ENCODE data around the gene GINS1. TPM values are rescaled to one million over a fixed set of nuclear protein-coding genes. Genes with fewer than 3 reads are reported as not detected.

Gene GINS1
- total and polyA plus RNA-seq, 2 of the 13 experiments (the other 11 are each of a cell fraction or from before 2014, with no cell fraction given) = 14.6 to 59.9 TPM

- ATAC-seq (no peak), DNase-seq (ENCODE audit: low spot score) (no peak), FAIRE-seq (no peak)
- peaks cover 37 to 64% of the 10 kb centered on the region in 2 experiments; a peak in 4 of 5 replicates for H3K36me3 ChIP-seq (replicated peaks in 1 of 2; ENCODE audit: control insufficient read depth in 1 of 2, insufficient read depth in 2 of 2, low read length in 2 of 2)
- TF ChIP-seq HOXA3 (CRISPR knock-in tag; IDR thresholded peaks at IDR 0.05) = no peak
- TF ChIP-seq, protein P1, sequence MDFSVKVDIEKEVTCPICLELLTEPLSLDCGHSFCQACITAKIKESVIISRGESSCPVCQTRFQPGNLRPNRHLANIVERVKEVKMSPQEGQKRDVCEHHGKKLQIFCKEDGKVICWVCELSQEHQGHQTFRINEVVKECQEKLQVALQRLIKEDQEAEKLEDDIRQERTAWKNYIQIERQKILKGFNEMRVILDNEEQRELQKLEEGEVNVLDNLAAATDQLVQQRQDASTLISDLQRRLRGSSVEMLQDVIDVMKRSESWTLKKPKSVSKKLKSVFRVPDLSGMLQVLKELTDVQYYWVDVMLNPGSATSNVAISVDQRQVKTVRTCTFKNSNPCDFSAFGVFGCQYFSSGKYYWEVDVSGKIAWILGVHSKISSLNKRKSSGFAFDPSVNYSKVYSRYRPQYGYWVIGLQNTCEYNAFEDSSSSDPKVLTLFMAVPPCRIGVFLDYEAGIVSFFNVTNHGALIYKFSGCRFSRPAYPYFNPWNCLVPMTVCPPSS (IDR thresholded peaks at IDR 0.05) = no peak
- TF ChIP-seq, protein P2, sequence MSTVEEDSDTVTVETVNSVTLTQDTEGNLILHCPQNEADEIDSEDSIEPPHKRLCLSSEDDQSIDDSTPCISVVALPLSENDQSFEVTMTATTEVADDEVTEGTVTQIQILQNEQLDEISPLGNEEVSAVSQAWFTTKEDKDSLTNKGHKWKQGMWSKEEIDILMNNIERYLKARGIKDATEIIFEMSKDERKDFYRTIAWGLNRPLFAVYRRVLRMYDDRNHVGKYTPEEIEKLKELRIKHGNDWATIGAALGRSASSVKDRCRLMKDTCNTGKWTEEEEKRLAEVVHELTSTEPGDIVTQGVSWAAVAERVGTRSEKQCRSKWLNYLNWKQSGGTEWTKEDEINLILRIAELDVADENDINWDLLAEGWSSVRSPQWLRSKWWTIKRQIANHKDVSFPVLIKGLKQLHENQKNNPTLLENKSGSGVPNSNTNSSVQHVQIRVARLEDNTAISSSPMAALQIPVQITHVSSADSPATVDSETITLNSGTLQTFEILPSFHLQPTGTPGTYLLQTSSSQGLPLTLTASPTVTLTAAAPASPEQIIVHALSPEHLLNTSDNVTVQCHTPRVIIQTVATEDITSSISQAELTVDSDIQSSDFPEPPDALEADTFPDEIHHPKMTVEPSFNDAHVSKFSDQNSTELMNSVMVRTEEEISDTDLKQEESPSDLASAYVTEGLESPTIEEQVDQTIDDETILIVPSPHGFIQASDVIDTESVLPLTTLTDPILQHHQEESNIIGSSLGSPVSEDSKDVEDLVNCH (CRISPR knock-in tag; IDR thresholded peaks at IDR 0.05) = no peak
- TF ChIP-seq BORCS8-MEF2B (CRISPR knock-in tag; IDR thresholded peaks at IDR 0.05) = no peak
- TF ChIP-seq GATAD1 (CRISPR knock-in tag; IDR thresholded peaks at IDR 0.05) = no peak
- peak; percentile 38 for TF ChIP-seq RBM22 (optimal IDR thresholded peaks at IDR 0.05; ENCODE audit: low read length)
- H3K79me2 ChIP-seq (ENCODE audit: insufficient read depth, low read length) = no peaks in the 10 kb centered on the region
- POLR2A ChIA-PET = interaction anchor here (0.7 kb wide), 1 partner anchor 21 kb away, joined by 3 read pairs; no protein-coding TSS in a partner anchor
- H3K27ac ChIP-seq (ENCODE audit: extremely low read length, insufficient read depth, low read length) = no peak overlapping the region
- no peak overlapping the region for H3K9ac ChIP-seq (ENCODE audit: insufficient read depth, low read depth, low read length)
- H3K4me2 ChIP-seq (ENCODE audit: low read depth, low read length) = no peak overlapping the region
- CTCF ChIA-PET (ENCODE audit: low intra/inter-chr PET ratio, low total read pairs) = no interaction called here
- WGBS (ENCODE audit: low lambda C conversion rate) = 95% methylated on average over 9 of the region's 9 CpGs
- H3K27me3 ChIP-seq (ENCODE audit: control insufficient read depth in 1 of 2, insufficient read depth in 2 of 2, low read length in 2 of 2) = no peaks in the 10 kb centered on the region
- BruUV-seq (replicated peaks) = no TSS peak
- in situ Hi-C loops (cut with HindIII; ENCODE audit: extremely low pct_ligation_motif_present, low pct_unique_long_range_greater_than_20kb) = no loop called here
- no peaks in the 10 kb centered on the region for H4K20me1 ChIP-seq (ENCODE audit: insufficient read depth, low read length)
- H2AFZ ChIP-seq (ENCODE audit: low read length) = no peak overlapping the region
- H3K4me3 ChIP-seq (replicated peaks in 1 of 3; ENCODE audit: insufficient read depth in 1 of 3, low read depth in 2 of 3, low read length in 3 of 3) = no peak overlapping the region
- no peaks in the 10 kb centered on the region for H3K9me3 ChIP-seq (ENCODE audit: low read length)
- intact Hi-C loops (cut with micrococcal nuclease; ENCODE audit: unreplicated experiment) = no loop called here
- H3K4me1 ChIP-seq (ENCODE audit: insufficient read depth, low read length) = no peaks in the 10 kb centered on the region
Observed at GRCh38 chr20:25486377-25486776, 78.9 kb downstream of the GINS1 start.

All from HepG2 (cell line).